GDM1 (cell line): ENCODE data around the gene SLC36A2.

Experiments used
- DNase-seq: peaks from one replicate; lab custom pipeline; 2025; lab: John Stamatoyannopoulos, UW

The SLC36A2 gene

GRCh38 chr5:151283120-151283825, 64.1 kb downstream of the SLC36A2 start:
- no peak for DNase-seq

- DNase-seq: no peak
Measured at GRCh38 chr5:151281001-151281639, 66.2 kb downstream of the SLC36A2 start.

- DNase-seq: no peak
Measured at GRCh38 chr5:151280443-151280842, 66.9 kb downstream of the SLC36A2 start.

GRCh38 chr5:151278845-151279244, 68.5 kb downstream of the SLC36A2 start:
- DNase-seq: no peak

DNA sequence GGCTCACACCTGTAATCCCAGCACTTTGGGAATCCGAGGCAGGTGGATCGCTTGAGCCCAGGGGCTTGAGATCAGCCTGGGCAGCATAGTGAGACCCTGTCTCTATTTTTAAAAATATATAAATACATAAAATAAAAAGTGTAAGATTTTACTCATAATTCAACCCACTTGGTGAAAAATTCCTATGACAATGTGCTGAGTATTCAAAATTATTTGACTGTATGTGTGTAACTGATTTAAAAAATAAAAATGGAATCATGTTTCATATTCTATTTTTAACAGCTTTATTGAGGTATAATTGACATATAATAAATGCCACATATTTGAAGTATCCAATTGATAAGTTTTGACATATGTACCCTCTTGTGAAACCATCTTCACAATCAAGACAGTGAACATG, 71.6 kb downstream of the SLC36A2 start:
- no peak for DNase-seq

GRCh38 chr5:151274666-151275065, 72.7 kb downstream of the SLC36A2 start:
- no peak for DNase-seq

DNA sequence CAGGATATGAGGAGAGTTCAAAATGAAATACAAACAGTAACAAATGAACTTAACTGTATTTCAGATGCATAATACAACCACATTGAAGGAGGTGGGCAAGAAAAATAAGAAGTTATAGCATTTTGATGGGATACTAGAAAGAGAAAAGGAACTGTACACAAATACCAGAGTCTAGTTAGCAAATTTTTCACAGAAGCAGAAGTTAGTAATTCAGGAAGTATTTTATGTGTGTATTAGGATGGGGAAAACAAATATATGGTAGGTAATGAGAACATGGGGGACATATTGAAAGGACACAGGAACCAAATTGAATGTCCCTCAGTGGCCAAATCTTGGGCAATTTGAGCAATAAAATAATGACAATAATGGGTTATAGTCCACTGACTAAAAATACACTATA, 76.0 kb downstream of the SLC36A2 start:
- DNase-seq: no peak

DNA sequence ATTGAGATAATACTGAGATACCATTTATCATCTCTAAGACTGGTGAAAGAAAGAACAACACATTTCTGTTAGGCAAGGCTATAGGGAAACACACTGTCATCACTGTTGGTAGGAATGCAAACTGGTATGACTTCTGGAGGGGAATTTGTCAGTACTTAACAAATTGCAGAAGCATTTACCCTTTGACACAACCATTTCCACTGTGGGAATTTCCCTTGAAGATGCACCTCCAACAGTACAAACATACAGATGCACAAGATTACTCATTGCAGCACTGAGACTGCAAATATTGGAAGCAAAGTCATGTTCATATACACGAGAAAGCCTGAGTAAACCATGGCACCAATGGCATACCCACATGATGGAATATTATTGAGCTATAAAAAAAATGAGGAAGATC, 76.8 kb downstream of the SLC36A2 start:
- no peak for DNase-seq

GRCh38 chr5:151267491-151268260, 79.7 kb downstream of the SLC36A2 start:
- DNase-seq: no peak
